NCI-H1417 treated with DMSO at 0.1 percent for 48 hours (cell line): ENCODE results near the gene TGM5.
"Not testable (repeated sequence)": the region's sequence is repeated elsewhere in the genome, so short reads cannot be mapped to it uniquely, and the experiment has no call there.

Source experiments
- DNase-seq: peaks from one replicate; lab custom pipeline; 2025; lab: John Stamatoyannopoulos, UW

The TGM5 gene

DNA sequence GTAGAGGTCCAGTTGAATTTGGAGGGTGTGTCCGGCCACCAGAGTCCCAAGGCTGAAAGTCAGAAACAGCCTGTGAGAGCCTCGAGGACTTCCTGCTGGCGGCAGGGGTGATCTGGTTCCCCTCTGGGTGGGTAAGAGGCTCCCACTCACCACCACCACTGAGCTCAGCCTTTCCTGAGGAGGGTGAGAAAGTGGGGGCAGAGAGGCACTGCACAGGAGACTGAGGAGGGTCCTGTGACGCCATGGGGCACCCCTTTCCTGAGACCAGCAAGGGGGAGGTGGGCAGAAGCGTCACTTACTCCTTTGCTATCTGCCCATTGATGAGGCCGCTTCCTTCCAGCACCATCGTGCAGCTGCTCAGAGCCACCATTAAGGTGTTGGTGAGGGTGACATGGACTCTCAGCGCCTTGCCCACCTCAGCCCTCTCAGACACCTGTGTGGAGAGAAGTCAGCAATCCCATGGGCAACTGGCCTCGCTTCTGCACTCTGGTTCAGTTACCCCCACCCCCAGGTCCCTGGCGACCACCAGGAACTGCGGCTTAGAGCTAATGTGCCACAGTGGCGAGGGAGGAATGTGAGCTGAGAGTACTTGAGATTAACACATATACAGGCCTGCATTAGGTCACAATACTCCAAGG, 10.0 kb upstream of the TGM5 start:
- DNase-seq: no peak

GRCh38 chr15:43275740-43276562, 9.2 kb upstream of the TGM5 start:
- DNase-seq: no peak

DNA sequence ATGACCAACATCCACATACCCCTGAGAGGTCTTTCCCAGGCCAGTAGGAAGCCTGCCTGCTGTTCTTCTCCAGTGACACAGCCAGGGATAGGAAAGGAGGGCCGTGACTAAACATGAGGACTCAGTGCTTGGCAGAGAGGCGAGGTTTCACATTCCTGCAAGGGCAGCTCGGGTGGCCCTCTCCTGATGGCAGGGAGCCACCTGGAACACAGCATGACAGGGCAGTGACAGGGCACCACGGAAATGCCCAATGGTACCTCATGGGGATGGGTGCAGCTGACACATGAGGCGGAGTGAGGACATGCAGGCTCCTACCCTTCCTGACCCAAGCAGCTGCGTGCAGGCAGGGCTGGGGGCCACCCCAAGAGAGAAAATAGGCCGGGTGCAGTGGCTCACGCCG, 7.4 kb upstream of the TGM5 start:
- no peak for DNase-seq

- no peak for DNase-seq
Observed at GRCh38 chr15:43273243-43273642, 6.5 kb upstream of the TGM5 start.

DNA sequence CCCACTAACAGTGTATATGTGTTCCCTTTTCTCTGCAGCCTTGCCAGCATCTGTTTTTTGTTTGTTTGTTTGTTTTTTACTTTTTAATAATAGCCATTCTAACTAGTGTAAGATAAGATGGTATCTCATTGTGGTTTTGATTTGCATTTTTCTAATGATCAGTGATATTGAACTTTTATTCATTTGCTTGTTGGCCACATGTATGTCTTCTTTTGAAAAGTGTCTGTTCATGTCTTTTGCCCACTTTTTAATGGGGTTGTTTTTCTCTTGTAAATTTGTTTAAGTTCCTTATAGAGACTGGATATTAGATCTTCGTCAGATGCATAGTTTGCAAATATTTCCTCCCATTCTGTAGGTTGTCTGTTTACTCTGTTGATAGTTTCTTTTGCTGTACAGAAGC, 5.2 kb upstream of the TGM5 start:
- not testable (repeated sequence) for DNase-seq

GRCh38 chr15:43270676-43271306, 4.1 kb upstream of the TGM5 start:
- no peak for DNase-seq

GRCh38 chr15:43270113-43270665, 3.5 kb upstream of the TGM5 start:
- no peak for DNase-seq

GRCh38 chr15:43268111-43269105, 1.7 kb upstream of the TGM5 start:
- DNase-seq: no peak

DNA sequence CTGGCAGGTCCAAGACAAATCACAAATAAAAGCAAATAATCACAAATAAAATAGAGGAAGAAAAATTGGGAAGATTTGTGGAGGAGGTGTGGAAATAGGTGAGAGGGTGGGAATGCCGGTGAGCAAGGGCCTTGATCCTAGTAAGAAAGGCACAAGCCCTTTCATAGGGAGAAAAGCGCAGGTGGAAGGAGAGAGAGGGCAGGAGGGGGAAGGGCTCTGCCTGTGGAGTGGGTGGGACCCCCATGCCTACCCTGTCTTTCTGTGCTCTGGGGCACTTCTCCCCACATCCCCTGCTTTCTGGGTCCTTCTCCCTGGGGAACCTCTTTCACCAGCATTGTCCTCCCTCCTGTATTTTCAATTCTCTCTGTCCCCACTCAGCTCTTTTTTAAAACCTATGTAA, 711 bp upstream of the TGM5 start:
- DNase-seq: no peak

GRCh38 chr15:43266386-43266785, 342 bp downstream of the TGM5 start:
- DNase-seq: no peak

DNA sequence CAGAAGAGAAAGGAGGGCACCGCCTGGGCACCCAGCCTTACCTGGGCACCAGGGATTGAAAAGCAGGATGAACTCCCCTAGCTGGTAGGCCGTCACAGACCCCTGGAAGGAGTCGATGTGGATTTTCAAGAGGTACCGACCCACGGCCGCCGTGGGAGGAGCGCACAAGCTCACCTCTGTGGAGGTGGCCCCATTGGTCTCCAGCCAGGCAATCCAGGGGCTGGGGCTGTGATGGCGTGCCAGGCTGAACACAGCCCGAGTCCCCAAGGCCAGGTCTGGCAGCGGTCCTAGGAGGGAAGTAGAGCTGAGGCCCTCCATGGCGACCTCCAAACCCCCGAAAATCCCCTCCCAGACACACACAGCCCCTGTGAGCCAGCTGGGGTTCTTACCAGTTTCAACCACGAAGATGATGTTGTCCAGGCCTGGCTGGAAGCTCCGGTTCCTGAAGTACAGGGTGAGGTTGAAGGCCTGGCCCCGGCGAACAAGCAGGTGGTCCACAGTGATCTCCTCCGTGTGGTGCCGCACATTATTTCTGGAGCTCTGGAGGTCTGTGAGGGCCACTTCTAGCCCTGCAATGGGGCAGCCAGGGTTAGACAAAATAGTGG, 6.6 kb downstream of the TGM5 start:
- DNase-seq: no peak

DNA sequence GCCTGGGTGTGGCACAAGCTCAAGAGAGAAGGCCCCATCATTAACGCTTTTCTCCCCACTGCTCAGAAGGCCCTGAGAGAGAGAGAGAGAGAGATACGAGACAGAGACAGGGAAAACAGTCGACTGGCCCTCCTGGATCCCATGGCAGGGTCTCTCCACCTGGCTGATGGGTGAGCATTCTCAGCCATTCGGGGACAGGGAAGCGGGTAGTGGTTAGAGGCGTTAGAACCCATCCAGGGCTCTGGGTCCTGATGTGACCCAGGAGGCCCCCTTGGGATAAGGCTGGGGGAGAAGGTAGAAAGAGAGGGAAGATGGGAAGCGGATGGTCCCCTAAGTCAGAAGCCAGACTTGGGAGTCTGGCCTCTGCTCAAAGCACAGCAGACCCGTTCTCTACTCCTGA, 7.9 kb downstream of the TGM5 start:
- DNase-seq: no peak

DNA sequence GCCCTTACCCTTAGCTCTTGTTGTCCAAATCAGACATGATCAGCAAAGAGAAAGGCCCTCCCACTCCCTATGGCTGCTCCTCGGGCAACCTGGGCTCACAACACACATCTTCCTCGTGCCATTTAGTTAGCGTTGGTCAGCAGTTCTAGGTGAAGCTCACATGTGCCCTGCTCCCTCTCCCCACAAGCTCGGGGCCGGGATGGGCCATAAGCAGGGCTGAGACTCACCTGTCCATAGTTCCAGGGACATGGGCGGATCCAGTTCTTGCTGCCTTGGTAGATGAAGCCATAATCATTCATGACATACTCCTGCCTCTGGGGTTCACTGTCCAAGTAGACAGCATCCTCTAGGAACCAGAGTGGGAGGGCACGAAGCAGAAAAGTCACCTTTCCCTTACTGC, 10.4 kb downstream of the TGM5 start:
- DNase-seq: no peak

DNA sequence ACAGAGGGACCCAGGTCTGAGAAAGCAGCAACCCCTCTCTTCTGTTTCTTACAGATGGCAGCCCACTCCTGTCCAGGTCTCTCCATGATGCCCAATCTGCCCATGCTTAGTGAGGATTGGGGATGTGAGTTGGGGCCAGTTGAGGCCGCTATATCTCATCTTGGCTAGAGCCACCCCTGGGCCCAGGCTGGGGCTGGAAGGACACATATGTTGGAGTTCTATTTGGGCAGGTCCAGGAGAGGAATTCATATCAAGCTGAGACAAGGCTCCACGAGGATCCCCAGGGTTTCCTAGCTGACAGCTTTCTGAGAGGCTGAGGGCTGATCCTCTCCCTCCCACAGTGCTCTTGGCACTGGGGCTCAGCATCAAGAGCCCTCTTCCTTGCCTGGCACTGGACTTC, 11.4 kb downstream of the TGM5 start:
- DNase-seq: no peak

- no peak for DNase-seq
Observed at GRCh38 chr15:43253431-43254403, 13.0 kb downstream of the TGM5 start.

- no peak for DNase-seq
Observed at GRCh38 chr15:43251871-43252250, 14.9 kb downstream of the TGM5 start.

GRCh38 chr15:43251185-43251870, 15.4 kb downstream of the TGM5 start:
- DNase-seq: no peak

DNA sequence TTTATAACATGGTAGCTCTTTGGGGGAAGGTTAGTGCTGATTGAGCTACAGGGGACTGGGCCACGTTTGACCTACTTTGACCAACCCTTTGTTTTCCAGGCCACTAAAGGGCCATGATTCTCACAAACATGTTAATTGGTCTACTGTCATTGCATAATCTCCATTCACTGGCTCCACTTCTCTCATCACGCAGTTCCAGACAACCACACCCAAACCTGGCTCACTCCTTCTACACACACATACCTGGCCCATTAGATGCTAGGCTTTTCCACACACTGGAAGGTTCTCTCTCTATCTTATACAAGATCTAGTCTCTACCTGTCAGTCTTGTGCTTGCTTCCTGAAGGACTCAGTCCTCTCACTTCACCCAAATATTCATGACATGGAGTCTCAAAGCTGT, 15.9 kb downstream of the TGM5 start:
- DNase-seq: no peak

- no peak for DNase-seq
Observed at GRCh38 chr15:43249699-43250203, 17.0 kb downstream of the TGM5 start.
